BJ (cell line): Measurements from ENCODE around the gene SDHAF1. TPM values are rescaled to one million over a fixed set of nuclear protein-coding genes. Genes with fewer than 3 reads are reported as not detected.
"Not testable (repeated sequence)": the region's sequence is repeated elsewhere in the genome, so short reads cannot be mapped to it uniquely, and the experiment has no call there.

Experiments used
- CTCF ChIA-PET: fragments of 350-600 bp; formaldehyde crosslinking; extraction: SDS; loops from one replicate; lab custom pipeline; 2021; ENCODE audit warnings: antibody characterized with exemption, inconsistent platforms; lab: Yijun Ruan, JAX
- POLR2A ChIA-PET: fragments of 300-600 bp; sonication (Branson Sonifier 250); formaldehyde crosslinking; extraction: SDS; loops from one replicate; lab custom pipeline; 2021; ENCODE audit warnings: antibody characterized with exemption; lab: Charles Lee
- DNase-seq: peaks from one replicate; pipeline ENCODE4 v3.0.0-alpha.2; 2011; ENCODE audit warnings: low read depth
- H3K27me3 ChIP-seq: 2 replicates; pipeline ENCODE4 v1.6.0; 2011; ENCODE audit warnings: low read length; ENCODE audit not compliant: control insufficient read depth, insufficient read depth
- H3K36me3 ChIP-seq: 2 replicates; pipeline ENCODE4 v1.5.1; 2011; ENCODE audit warnings: low read length; ENCODE audit not compliant: control insufficient read depth, insufficient read depth
- H3K4me3 ChIP-seq: 2 replicates; pipeline ENCODE4 v1.5.1; 2011; ENCODE audit warnings: low read depth, mild to moderate bottlenecking, control low read depth, low read length
- polyA plus RNA-seq: library from polyadenylated mRNA; depleted of rRNA; stranded (reverse); fragments of >200 nt; gene quantifications from 2 replicates; pipeline ENCODE4 v1.2.3, GENCODE V29; 2011
- TF ChIP-seq, protein P1 (sequence below): IDR thresholded peaks from 2 replicates; pipeline ENCODE4 v1.5.1; 2011; ENCODE audit warnings: low read depth, mild to moderate bottlenecking, control low read depth, inconsistent platforms, low read length, moderate library complexity; ENCODE audit not compliant: insufficient read depth

SDHAF1 gene
- polyA plus RNA-seq, 1 experiment: 14.5 TPM

- POLR2A ChIA-PET: no interaction called here
- CTCF ChIA-PET: no interaction called here
- TF ChIP-seq, protein P1, sequence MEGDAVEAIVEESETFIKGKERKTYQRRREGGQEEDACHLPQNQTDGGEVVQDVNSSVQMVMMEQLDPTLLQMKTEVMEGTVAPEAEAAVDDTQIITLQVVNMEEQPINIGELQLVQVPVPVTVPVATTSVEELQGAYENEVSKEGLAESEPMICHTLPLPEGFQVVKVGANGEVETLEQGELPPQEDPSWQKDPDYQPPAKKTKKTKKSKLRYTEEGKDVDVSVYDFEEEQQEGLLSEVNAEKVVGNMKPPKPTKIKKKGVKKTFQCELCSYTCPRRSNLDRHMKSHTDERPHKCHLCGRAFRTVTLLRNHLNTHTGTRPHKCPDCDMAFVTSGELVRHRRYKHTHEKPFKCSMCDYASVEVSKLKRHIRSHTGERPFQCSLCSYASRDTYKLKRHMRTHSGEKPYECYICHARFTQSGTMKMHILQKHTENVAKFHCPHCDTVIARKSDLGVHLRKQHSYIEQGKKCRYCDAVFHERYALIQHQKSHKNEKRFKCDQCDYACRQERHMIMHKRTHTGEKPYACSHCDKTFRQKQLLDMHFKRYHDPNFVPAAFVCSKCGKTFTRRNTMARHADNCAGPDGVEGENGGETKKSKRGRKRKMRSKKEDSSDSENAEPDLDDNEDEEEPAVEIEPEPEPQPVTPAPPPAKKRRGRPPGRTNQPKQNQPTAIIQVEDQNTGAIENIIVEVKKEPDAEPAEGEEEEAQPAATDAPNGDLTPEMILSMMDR: no peak
Observed at GRCh38 chr19:35978832-35979365, 16.1 kb upstream of the SDHAF1 start.

GRCh38 chr19:35980997-35981396, 14.0 kb upstream of the SDHAF1 start:
- DNase-seq, POLR2A ChIA-PET, H3K27me3 ChIP-seq, H3K4me3 ChIP-seq, H3K36me3 ChIP-seq: not testable (repeated sequence)
- CTCF ChIA-PET: interaction anchor here (0.7 to 1.4 kb wide), 2 partner anchors 12 to 14 kb away, joined by 3 to 4 read pairs; no protein-coding TSS in a partner anchor

More at GRCh38 chr19:35978832-35979365, 16.1 kb upstream of the SDHAF1 start:
- no peaks in the 10 kb centered on the region; the same call in 1 of the 2 replicates for H3K27me3 ChIP-seq
- H3K36me3 ChIP-seq: no peaks in the 10 kb centered on the region
- no peak overlapping the region for H3K4me3 ChIP-seq
- DNase-seq: no peak

DNA sequence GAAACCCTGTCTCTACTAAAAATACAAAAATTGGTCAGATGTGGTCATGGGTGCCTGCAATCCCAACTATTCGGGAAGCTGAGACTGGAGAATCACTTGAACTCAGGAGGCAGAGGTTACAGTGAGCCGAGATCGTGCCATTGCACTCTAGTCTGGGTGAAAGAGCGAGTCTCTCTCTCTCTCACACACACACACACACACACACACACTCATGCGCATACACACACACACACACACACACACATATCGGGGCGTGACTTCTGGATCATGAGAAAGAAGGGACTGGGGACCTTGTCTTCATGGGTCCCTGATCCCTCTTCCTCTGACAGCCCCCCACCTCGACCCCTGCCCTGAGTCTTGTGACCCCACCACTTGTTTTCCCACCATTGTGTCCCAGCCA, 11.8 kb upstream of the SDHAF1 start:
- Histone ChIP-seq H3K27me3 (peaks cover 2% of the 10 kb centered on the region), H3K36me3 (no peaks in the 10 kb centered on the region), H3K4me3 (no peak overlapping the region)
- CTCF ChIA-PET: no interaction called here
- POLR2A ChIA-PET: no interaction called here
- TF ChIP-seq, protein P1: no peak
- DNase-seq: no peak

DNA sequence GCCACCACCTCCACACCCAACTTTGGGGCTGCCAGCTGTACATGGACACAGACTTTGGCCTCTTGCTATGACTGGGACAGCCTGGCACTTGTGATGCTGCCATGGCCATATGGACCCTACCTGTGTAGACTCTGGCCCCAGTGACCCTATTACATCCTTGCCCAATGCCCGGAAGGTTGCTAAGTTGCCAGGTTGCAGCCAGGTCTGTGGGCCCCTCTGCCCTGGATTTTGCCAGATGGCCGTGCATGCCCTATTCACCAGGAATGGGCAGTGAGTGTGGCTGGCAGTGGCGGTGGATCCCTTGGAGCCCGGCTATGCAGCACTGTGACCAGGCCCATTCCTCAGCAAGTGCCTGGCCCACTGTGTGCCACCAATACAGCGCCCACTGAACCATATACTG, 8.9 kb upstream of the SDHAF1 start:
- DNase-seq: no peak
- POLR2A ChIA-PET: no interaction called here
- Histone ChIP-seq H3K4me3 (no peak overlapping the region), H3K27me3 (peaks cover 6% of the 10 kb centered on the region), H3K36me3 (no peaks in the 10 kb centered on the region)
- CTCF ChIA-PET: interaction anchor here (1.2 kb wide), 1 partner anchor 27 kb away, joined by 3 read pairs; no protein-coding TSS in a partner anchor
- TF ChIP-seq, protein P1: no peak

DNA sequence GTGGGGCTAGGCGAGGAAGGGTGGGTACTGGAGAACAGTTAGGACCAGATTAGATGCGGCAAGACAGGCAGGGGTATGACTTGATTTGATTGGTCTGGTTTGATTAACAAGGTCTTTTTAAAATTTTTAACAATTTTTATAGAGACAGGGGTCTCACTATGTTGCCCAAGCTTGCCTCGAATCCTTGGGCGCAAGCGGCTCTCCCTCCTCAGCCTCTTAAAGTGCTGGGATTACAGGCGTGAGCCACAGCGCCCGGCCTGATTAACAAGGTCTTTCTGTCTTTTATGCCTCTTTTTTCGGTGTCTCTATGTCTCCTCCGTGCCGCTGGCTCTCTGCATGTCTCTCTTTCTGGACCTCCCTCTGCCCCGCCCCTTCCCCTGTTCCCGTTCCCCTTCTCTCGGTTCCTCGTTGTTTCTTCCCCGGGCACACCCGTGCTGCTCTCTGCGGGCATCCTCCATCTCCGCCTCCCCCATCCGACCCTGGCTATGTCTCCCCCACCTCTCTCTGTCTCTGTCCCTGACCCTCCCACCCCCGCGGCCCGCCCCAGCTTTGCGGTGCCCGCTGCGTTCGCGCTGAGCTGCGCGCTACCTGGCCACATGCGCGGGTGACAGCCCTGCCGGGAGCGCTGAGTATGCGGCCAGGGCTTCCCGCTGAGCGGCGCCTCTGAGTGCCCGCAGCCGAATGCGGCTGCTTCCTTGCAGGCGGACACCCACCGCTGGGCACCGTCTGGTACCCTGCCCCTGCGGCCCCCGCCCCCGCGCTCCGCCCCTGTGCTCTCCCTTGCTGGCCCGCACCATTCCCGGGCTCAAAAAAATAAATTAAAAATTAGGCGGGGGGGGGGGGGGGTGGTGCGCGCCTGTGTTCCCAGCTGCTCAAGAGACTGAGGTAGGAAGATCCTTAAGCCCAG, 8.1 kb upstream of the SDHAF1 start:
- DNase-seq: no peak
- CTCF ChIA-PET: interaction anchor here (1.2 kb wide), 1 partner anchor 28 kb away, joined by 3 read pairs; no protein-coding TSS in a partner anchor
- POLR2A ChIA-PET: no interaction called here

More for the DNA sequence above, 8.1 kb upstream of the SDHAF1 start:
- Histone ChIP-seq H3K36me3 (no peaks in the 10 kb centered on the region), H3K4me3 (peak overlapping the region; percentile 30), H3K27me3 (peaks cover 6% of the 10 kb centered on the region)
- TF ChIP-seq, protein P1: no peak
